ENCODE measurements around the gene EDEM1. TPM values are rescaled to one million over a fixed set of nuclear protein-coding genes. Genes with fewer than 3 reads are reported as not detected.
A peak's percentile ranks its signal among the peaks of the same experiment; 100 is the strongest.

The EDEM1 gene
- total RNA-seq, 4 donors from 2014 or later, result 37.2 to 139 (median 78.1) TPM

DNA sequence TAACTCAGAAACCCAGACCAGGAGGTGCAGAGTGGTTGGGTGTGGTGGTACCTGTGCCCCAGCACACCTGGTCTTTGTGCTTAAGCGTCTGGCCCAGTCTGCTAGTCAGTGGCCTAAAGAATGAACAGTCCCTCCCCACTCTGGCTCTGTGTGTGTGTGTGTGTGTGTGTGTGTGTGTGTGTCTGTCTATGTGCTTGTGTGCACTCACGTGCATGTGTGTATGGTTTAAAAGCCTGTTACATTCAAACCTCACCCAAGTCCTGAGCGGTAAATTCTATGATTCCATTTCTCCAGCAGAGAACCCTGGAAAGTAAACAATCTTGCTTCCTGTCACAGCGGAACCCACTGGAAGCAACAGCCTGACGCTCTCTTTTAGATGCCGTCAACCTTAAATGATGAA lies 34.2 kb downstream of the EDEM1 start:
- H3K27ac ChIP-seq, result no peak overlapping the region
- no peak for TF ChIP-seq EP300 (IDR thresholded peaks at IDR 0.05)
- TF ChIP-seq POLR2A (IDR thresholded peaks at IDR 0.05), result no peak
- TF ChIP-seq, protein P1, sequence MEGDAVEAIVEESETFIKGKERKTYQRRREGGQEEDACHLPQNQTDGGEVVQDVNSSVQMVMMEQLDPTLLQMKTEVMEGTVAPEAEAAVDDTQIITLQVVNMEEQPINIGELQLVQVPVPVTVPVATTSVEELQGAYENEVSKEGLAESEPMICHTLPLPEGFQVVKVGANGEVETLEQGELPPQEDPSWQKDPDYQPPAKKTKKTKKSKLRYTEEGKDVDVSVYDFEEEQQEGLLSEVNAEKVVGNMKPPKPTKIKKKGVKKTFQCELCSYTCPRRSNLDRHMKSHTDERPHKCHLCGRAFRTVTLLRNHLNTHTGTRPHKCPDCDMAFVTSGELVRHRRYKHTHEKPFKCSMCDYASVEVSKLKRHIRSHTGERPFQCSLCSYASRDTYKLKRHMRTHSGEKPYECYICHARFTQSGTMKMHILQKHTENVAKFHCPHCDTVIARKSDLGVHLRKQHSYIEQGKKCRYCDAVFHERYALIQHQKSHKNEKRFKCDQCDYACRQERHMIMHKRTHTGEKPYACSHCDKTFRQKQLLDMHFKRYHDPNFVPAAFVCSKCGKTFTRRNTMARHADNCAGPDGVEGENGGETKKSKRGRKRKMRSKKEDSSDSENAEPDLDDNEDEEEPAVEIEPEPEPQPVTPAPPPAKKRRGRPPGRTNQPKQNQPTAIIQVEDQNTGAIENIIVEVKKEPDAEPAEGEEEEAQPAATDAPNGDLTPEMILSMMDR (IDR thresholded peaks at IDR 0.05), result no peak
- DNase-seq (ENCODE audit: low spot score in 2 of 2), result no peak
- H3K4me3 ChIP-seq, result no peak overlapping the region
- H3K4me1 ChIP-seq, result peaks cover 0 to 6% (median 0%) of the 10 kb centered on the region in 4 donors
- H3K27me3 ChIP-seq, result no peaks in the 10 kb centered on the region
- WGBS, 2 donors, result 57 to 68% methylated on average over 6 of the region's 6 CpGs
- H3K36me3 ChIP-seq, result peaks cover 0 to 36% (median 5%) of the 10 kb centered on the region in 3 donors
- no peaks in the 10 kb centered on the region for H3K9me3 ChIP-seq

DNA sequence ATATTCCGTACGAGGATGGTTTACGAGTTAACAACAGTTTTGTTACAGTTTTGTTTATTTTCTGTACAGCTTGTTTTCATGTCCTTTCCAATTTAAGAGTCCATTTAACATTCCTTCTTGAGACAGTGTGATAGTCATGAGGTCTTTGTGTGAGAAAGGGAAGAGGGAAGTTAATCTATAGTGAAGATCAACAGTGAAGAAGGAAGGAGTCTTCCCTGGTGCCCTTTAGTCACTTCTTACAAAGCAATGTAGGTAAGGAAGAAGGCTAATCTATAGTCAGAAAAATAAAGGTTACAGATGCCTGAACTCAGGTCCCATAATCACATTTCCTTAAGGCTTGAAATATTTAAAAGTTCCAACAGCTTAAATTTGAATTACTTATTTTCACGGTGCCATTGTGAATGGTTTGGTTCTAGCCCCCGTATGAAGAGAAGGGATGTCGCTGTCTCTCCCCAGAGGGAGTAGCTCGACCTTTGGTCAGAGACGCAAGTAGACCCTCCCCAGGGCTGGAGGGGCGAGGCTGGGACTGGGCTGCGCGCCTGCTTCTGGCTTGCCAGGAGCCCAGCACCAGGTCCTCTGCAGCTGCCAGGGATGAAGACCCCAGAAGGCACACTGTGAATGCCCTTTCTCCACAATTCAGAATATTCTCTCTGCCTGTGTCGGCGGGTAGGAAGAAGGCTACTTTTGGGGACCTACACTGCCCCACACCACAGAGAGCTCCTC lies 34.9 kb downstream of the EDEM1 start:
- peaks cover 0 to 6% (median 0%) of the 10 kb centered on the region in 4 donors for H3K4me1 ChIP-seq
- H3K27me3 ChIP-seq, result no peaks in the 10 kb centered on the region
- H3K9me3 ChIP-seq, result no peaks in the 10 kb centered on the region
- no peak overlapping the region for H3K27ac ChIP-seq
- DNase-seq (ENCODE audit: low spot score in 2 of 2), result no peak
- peaks cover 0 to 29% (median 0%) of the 10 kb centered on the region in 3 donors for H3K36me3 ChIP-seq
- H3K4me3 ChIP-seq, result no peak overlapping the region
- 74 to 77% methylated on average over 13 of the region's 13 CpGs for WGBS, 2 donors
- TF ChIP-seq, protein P1 (IDR thresholded peaks at IDR 0.05), result no peak
- TF ChIP-seq POLR2A (IDR thresholded peaks at IDR 0.05), result no peak
- no peak for TF ChIP-seq EP300 (IDR thresholded peaks at IDR 0.05)

DNA sequence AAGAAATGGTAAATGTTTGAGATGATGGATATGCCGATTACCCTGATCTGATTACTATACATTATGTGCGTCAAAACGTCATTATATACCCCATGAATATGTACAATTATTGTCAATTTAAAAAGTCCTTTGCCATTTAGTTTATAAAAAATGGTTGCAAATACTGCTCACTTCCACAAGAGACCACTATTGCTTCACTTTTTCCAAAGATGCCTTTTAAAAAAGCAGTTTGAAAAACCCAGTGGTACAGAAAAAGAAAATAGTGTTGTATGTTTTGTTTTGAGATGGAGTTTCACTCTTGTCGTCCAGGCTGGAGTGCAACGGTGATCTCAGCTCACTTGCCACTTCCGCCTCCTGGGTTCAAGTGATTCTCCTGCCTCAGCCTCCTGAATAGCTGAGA lies 39.3 kb downstream of the EDEM1 start:
- Histone ChIP-seq H3K36me3 (peaks cover 0 to 3% (median 0%) of the 10 kb centered on the region in 3 donors), H3K27ac (no peak overlapping the region), H3K4me1 (no peaks in the 10 kb centered on the region), H3K9me3 (no peaks in the 10 kb centered on the region), H3K27me3 (no peaks in the 10 kb centered on the region), H3K4me3 (no peak overlapping the region)
- TF ChIP-seq, protein P1 (IDR thresholded peaks at IDR 0.05), result peak in 3 of 5 experiments; percentile 20 to 24 (median 22)
- no peak for TF ChIP-seq POLR2A (IDR thresholded peaks at IDR 0.05)
- no peak for DNase-seq (ENCODE audit: low spot score in 2 of 2)
- 33 to 38% methylated on average over 6 of the region's 6 CpGs for WGBS, 2 donors

DNA sequence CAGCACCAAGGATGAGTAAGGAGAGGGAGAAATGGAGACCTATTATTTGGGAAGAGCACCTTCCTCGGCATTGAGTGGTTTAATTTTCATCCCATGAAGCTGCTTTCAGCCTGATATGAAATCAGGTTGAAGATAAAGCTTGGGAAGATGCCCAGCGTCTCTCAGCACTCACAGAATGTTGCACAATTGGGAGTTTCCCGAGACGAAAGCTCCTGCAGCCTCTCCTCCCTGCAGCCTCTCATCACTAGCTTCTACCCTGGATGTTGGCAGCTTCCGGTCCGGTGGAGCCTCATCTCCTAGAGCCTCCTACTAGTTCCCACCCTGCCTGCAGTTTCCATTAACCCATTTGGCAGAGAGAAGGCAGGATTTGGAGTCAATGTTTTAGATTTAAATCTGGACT lies 40.3 kb downstream of the EDEM1 start:
- DNase-seq (ENCODE audit: low spot score in 2 of 2), result no peak
- TF ChIP-seq, protein P1 (IDR thresholded peaks at IDR 0.05), result no peak
- TF ChIP-seq POLR2A (IDR thresholded peaks at IDR 0.05) (no peak), EP300 (IDR thresholded peaks at IDR 0.05) (no peak)
- 58 to 64% methylated on average over 6 of the region's 6 CpGs for WGBS, 2 donors

DNA sequence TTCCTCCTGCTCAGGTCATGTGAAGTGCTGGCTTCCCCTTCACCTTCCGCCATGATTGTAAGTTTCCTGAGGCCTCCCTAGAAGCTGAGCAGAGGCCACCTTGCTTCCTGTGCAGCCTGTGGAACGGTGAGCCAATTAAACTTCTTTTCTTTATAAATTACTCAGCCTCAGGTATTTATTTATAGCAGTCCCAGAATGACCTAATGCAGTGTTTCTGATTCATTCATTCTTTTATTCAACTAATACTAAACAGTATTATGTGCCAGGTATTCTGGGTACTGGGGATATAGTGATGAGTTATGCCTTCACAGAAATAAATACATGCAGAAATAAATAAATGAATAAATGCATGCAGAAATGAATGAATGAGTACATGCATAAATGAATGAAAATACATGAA lies 41.9 kb downstream of the EDEM1 start:
- DNase-seq (ENCODE audit: low spot score in 2 of 2), result no peak
- TF ChIP-seq EP300 (IDR thresholded peaks at IDR 0.05) (no peak), POLR2A (IDR thresholded peaks at IDR 0.05) (no peak)
- TF ChIP-seq, protein P1 (IDR thresholded peaks at IDR 0.05), result no peak
- Histone ChIP-seq H3K27me3 (no peaks in the 10 kb centered on the region), H3K27ac (no peak overlapping the region), H3K4me1 (no peaks in the 10 kb centered on the region), H3K9me3 (no peaks in the 10 kb centered on the region), H3K4me3 (no peak overlapping the region), H3K36me3 (no peaks in the 10 kb centered on the region)
- 68 to 77% methylated on average over 2 of the region's 2 CpGs for WGBS, 2 donors

More for the DNA sequence above, 40.3 kb downstream of the EDEM1 start:
- H3K9me3 ChIP-seq, result no peaks in the 10 kb centered on the region
- no peak overlapping the region for H3K27ac ChIP-seq
- no peaks in the 10 kb centered on the region for H3K36me3 ChIP-seq
- H3K4me3 ChIP-seq, result no peak overlapping the region
- no peaks in the 10 kb centered on the region for H3K27me3 ChIP-seq
- no peaks in the 10 kb centered on the region for H3K4me1 ChIP-seq

Measured in tibial nerve (tissue), 4 donors.